Measurements from ENCODE around the gene EMP3.

EMP3 gene

GRCh38 chr19:48378194-48378570, 52.8 kb downstream of the EMP3 start:
- DNase-seq (ENCODE audit: low read depth in 2 of 2) = no peak

DNA sequence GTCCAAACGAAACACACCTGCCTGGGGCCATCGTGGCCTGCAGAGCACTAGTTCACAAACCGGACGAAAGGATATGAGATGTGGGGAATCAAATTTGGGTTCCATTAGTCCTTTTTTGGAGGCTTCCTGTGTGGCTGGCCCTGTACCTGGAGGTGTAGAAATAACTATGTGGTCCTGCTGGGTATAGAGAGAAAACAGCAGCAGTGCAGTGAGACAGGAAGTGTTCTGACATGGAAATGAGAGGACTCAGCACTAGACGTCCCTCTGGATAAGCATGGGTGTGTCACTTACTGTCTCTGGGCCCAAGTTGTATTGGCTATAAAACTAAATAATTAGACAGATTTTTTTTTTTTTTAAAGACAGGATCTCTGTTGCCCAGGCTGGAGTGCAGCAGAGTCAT, 53.7 kb downstream of the EMP3 start:
- DNase-seq (ENCODE audit: low read depth in 2 of 2) = no peak
